A549 treated with Hydrocortisone at 1 μM for 4 hours (cell line): Measurements from ENCODE around the gene CSH2. TPM values are rescaled to one million over a fixed set of nuclear protein-coding genes. Genes with fewer than 3 reads are reported as not detected.

Source experiments
- total RNA-seq: library from RNA; stranded (reverse); fragments of 200-300 nt; extraction: Qiagen RNA extraction; gene quantifications from 5 replicates; pipeline ENCODE4 v1.2.3, GENCODE V29; 2022

Gene CSH2
- total RNA-seq, result not detected in 5 replicates

DNA sequence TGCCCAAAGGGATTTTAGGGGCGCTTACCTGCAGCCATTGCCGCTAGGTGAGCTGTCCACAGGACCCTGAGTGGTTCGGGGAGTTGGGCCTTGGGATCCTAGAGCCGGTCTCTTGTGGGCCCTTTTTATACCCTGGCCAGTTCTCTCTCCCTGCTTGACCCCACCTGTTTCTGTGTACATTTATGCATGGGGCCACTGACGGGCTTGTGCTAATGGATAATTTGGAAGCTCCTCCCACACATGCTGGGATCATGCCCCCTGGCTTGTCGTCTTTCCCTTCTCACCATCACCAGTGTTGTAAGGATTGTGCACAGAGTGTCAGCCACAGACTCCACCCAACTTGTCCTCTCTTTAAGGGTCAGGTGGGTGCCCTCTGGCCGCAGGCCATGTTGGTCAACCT is at the start of gene CSH2:
Gene CSH2 (minus strand): TSS at position 101 of the 400 bp plus-strand sequence. CDS start 63 bp downstream, at position 38.

DNA sequence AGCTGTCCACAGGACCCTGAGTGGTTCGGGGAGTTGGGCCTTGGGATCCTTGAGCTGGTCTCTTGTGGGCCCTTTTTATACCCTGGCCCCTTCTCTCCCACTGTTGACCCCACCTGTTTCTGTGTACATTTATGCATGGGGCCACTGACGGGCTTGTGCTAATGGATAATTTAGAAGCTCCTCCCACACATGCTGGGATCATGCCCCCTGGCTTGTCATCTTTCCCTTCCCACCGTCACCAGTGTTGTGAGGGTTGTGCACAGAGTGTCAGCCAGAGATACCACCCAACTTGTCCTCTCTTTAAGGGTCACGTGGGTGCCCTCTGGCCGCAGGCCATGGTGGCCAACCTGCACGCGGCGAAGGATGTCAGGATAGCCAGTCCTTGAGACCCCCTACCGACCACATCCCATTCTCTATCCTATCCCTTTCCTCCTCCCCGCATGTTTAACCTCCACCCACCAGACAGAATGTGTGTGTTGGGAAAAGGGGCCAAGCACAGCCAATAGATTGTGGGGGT is 45.4 kb upstream of the CSH2 start, which contains the start of gene GH1:
Gene GH1 (minus strand): TSS at position 51 of the 517 bp plus-strand sequence. CDS start 63 bp downstream, outside the sequence.

DNA sequence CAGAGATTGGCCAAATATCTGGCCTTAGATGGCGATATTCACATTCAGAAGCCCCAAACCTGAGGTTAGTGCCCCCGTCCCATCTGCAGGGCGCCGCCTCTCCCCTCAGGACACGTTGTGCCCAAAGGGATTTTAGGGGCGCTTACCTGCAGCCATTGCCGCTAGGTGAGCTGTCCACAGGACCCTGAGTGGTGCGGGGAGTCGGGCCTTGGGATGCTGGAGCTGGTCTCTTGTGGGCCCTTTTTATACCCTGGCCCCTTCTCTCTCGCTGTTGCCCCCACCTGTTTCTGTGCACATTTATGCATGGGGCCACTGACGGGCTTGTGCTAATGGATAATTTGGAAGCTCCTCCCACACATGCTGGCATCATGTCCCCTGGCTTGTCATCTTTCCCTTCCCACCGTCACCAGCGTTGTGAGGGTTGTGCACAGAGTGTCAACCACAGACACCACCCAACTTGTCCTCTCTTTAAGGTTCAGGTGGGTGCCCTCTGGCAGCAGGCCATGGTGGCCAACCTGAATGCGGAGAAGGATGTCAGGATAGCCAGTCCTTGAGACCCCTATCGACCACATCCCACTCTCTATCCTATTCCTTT is 37.7 kb upstream of the CSH2 start, which contains the start of gene CSHL1:
Gene CSHL1 (minus strand): TSS at position 218 of the 595 bp plus-strand sequence. CDS start 62 bp downstream, at position 156.

DNA sequence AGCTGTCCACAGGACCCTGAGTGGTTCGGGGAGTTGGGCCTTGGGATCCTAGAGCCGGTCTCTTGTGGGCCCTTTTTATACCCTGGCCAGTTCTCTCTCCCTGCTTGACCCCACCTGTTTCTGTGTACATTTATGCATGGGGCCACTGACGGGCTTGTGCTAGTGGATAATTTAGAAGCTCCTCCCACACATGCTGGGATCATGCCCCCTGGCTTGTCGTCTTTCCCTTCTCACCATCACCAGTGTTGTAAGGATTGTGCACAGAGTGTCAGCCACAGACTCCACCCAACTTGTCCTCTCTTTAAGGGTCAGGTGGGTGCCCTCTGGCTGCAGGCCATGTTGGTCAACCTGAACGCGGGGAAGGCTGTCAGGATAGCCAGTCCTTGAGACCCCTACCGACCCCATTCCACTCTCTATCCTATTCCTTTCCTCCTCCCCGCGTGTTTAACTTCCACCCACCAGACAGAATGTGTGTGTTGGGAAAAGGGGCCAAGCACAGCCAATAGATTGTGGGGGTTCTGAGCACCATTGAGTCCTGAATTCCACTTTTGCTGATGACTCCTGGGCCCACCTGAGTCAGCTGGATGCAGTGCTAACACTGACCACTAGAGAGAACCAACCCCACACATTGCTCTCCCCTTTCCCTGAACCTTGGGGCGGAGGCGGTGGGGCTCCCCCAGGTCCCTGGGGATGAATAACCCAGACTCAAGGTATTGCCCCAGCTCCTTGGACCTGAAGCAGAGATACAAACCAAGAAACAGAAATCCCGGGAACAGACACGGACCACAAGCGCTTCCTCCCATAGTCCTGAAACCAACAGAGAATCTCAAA is 23.3 kb upstream of the CSH2 start, which contains the start of gene CSH1:
Gene CSH1 (minus strand): TSS at position 51 of the 831 bp plus-strand sequence. CDS start 63 bp downstream, outside the sequence.

DNA sequence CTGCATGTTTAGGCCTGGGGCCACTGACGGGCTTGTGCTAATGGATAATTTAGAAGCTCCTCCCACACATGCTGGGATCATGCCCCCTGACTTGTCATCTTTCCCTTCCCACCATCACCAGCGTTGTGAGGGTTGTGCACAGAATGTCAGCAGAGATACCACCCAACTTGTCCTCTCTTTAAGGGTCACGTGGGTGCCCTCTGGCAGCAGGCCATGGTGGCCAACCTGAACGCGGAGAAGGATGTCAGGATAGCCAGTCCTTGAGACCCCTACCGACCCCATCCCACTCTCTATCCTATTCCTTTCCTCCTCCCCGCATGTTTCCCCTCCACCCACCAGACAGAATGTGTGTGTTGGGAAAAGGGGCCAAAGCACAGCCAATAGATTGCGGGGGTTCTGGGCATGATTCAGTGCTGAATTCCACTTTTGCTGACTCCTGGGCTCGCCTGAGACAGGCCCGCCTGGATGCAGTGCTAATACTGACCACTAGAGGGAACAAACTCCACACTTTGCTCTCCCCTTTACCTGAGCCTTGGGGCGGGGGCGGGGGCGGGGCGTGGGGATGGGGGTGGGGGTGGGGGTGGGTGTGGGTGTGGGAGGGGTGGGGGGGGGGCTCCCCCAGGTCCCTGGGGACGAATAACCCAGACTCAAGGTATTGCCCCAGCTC is 8.6 kb upstream of the CSH2 start, which contains the start of gene GH2:
Gene GH2 (minus strand): TSS at position 10 of the 667 bp plus-strand sequence. CDS start 143 bp downstream, outside the sequence.

DNA sequence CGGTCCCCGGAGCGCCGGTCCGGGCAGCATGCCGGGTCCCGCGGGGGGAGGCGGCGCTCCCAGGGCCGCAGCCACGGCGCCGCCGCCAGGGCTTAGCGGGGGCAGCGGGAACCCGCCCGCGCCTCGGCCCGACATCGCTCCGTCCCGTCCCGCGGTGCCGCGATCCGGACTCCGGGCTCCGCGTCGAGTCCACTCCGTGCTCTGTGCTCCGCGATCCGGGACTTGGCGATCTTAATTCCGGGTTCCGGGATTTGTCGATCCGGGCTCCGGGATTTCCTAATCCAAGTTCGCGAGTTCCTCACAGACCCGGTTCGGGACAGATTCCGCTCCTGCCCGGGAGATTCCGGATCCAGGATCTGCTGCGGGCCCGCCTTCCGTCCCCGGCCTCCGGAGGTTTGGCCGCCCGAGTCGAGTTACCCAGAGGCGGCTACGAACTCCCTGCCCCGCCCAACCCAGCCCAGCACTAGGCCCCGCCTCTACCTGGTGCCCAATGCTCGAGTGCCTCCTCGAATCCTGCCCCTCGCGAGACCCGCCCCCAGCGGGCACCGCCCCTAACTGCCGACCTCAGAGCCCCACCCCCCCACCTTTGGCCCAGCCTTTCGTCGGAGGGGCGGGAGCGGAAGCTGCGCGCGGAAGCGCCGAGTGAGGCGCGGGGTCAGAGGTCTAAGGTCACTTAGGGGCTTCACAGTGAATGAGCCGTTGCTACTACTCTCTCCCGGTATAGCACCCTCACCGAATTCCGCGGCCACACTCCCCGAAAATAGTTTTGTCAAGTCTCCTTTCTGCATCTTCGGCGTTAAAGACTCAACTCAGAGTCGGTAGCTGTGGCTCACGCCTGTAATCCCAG is 30.7 kb downstream of the CSH2 start, which contains the start of gene SMARCD2:
Gene SMARCD2 (minus strand): TSS at position 146 of the 847 bp plus-strand sequence. CDS start 11 bp downstream, at position 135.

DNA sequence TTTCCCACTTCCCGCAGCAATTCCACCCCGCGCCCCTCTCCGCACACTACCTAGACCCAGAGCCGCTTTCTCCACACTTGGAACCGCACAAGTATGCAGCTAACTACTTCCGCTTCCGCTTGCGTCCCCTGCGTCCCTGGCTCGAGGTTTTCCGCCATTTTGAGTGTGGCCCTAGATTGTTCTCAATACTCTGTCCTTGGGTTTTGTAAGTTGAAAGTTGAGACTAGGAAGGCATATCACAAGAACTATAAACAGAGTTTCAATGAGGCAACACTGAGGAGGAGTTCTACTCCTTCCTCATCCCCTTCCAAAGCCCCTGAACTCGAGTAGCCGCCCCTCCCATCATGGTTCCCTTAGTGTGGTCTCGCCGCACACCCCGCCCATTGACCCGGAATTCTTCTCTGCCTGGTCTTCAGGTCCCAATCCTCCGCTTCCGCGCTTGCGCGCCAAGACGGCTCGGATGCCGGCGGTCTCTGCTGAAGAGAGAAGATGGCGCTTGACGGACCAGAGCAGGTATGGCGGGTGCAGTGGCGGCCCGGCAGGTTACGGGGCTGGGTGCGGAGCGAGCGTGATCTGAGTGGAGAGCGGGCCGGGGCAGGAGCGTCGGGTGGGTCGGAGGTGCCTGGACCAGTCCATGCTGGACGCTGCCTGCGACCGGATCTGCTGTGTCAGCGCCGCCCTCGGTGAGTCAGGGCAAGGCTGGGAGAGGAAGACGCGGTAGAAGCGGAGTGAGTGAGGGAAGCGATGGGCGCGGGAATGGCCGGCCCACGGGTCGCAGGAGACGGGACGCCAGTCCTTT is 46.3 kb downstream of the CSH2 start, which contains the start of the genes FTSJ3 and PSMC5:
Gene FTSJ3 (minus strand): TSS at position 662 of the 799 bp plus-strand sequence. CDS start 761 bp downstream, outside the sequence.
Gene PSMC5 (plus strand): TSS at position 430 of the 799 bp plus-strand sequence. CDS start 60 bp downstream, at position 490.

Other genes with a start within 250 kb of the CSH2 start
- gene LIMD2, start 173.6 kb downstream of the CSH2 start, total RNA-seq, result 8.6 to 13.1 TPM (median 11.4 TPM) in 5 replicates
- 24.4 to 28.1 TPM (median 26.4 TPM) in 5 replicates for gene STRADA, start 131.9 kb downstream of the CSH2 start, total RNA-seq
- 88.9 to 149 TPM (median 97.5 TPM) in 5 replicates for gene CCDC47, start 100.1 kb downstream of the CSH2 start, total RNA-seq
- 90.8 to 118 TPM (median 92.2 TPM) in 5 replicates for gene DDX42, start 99.5 kb downstream of the CSH2 start, total RNA-seq
- gene PSMC5, start 46.2 kb downstream of the CSH2 start, total RNA-seq, result 207 to 230 TPM (median 219 TPM) in 5 replicates
- 49.9 to 68.9 TPM (median 53.1 TPM) in 5 replicates for gene FTSJ3, start 46.0 kb downstream of the CSH2 start, total RNA-seq
- gene SMARCD2, start 31.0 kb downstream of the CSH2 start, total RNA-seq, result 52.5 to 63.2 TPM (median 58.6 TPM) in 5 replicates
- not detected in 5 replicates for gene GH2, start 8.3 kb upstream of the CSH2 start, total RNA-seq
- gene CSH1, start 22.9 kb upstream of the CSH2 start, total RNA-seq, result not detected in 5 replicates
- not detected in 5 replicates for gene CSHL1, start 37.6 kb upstream of the CSH2 start, total RNA-seq
- not detected in 5 replicates for gene GH1, start 45.2 kb upstream of the CSH2 start, total RNA-seq
- gene CD79B, start 58.7 kb upstream of the CSH2 start, total RNA-seq, result 0.08 to 0.09 TPM in 2 of 5 replicates, not detected in the others
- 0.03 to 0.15 TPM (median 0.07 TPM) in 5 replicates for gene SCN4A, start 99.2 kb upstream of the CSH2 start, total RNA-seq
- gene PRR29, start 124.7 kb upstream of the CSH2 start, total RNA-seq, result 0.46 to 0.89 TPM (median 0.53 TPM) in 5 replicates
- not detected in 5 replicates for gene ICAM2, start 147.0 kb upstream of the CSH2 start, total RNA-seq